Epithelial cell of proximal tubule (primary cell): ENCODE data around the gene SORCS2. TPM values are rescaled to one million over a fixed set of nuclear protein-coding genes. Genes with fewer than 3 reads are reported as not detected.

Experiments
- DNase-seq: peaks from one replicate; pipeline ENCODE4 v3.0.0-alpha.2; 2011; ENCODE audit warnings: low read depth
- H3K4me3 ChIP-seq: 2 replicates; pipeline ENCODE4 v1.5.1; 2011; ENCODE audit warnings: low read depth, mild to moderate bottlenecking, low read length
- total RNA-seq: library from RNA; depleted of rRNA; stranded (reverse); fragments of >200 nt; gene quantifications from 2 replicates; pipeline ENCODE4 v1.2.3, GENCODE V29; 2015
- TF ChIP-seq, protein P1 (sequence below): conservative IDR thresholded peaks from 2 replicates; pipeline ENCODE4 v1.5.1; 2012; ENCODE audit warnings: low read depth, mild to moderate bottlenecking, low read length

Gene SORCS2
- total RNA-seq, 1 donor from 2014 or later, result 0.29 TPM

DNA sequence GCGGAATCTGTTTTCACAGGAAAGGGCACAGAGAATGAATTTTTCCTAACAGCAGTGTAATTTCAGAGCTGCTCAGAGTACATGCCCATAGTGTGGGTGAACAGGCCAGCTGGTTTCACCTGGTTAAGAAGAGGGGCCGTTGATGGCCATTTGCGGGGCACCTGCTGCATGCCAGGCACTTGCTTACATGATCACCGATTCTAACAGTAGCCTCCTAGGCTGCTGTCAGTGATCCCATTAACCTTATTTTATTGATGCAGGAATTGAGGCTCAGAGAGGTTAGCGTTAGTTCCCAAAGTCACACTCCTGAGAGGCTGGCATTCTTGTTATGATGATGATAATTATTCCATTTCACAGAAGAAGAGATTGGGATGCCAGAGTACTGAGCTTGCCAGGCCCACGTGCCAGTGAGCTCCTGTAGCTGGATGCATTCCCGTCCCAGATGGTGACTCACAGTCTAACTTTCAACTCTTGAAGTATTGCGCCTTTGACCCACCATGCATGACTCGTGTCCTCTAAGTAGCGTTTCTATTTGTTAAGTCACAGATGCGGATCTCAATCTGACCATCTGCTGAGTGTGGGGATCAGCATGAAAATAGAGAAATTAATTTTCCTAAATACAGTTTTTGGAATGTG lies 165.9 kb downstream of the SORCS2 start:
- no peak overlapping the region for H3K4me3 ChIP-seq
- DNase-seq, result peak; percentile 82
- TF ChIP-seq, protein P1, sequence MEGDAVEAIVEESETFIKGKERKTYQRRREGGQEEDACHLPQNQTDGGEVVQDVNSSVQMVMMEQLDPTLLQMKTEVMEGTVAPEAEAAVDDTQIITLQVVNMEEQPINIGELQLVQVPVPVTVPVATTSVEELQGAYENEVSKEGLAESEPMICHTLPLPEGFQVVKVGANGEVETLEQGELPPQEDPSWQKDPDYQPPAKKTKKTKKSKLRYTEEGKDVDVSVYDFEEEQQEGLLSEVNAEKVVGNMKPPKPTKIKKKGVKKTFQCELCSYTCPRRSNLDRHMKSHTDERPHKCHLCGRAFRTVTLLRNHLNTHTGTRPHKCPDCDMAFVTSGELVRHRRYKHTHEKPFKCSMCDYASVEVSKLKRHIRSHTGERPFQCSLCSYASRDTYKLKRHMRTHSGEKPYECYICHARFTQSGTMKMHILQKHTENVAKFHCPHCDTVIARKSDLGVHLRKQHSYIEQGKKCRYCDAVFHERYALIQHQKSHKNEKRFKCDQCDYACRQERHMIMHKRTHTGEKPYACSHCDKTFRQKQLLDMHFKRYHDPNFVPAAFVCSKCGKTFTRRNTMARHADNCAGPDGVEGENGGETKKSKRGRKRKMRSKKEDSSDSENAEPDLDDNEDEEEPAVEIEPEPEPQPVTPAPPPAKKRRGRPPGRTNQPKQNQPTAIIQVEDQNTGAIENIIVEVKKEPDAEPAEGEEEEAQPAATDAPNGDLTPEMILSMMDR, result no peak

DNA sequence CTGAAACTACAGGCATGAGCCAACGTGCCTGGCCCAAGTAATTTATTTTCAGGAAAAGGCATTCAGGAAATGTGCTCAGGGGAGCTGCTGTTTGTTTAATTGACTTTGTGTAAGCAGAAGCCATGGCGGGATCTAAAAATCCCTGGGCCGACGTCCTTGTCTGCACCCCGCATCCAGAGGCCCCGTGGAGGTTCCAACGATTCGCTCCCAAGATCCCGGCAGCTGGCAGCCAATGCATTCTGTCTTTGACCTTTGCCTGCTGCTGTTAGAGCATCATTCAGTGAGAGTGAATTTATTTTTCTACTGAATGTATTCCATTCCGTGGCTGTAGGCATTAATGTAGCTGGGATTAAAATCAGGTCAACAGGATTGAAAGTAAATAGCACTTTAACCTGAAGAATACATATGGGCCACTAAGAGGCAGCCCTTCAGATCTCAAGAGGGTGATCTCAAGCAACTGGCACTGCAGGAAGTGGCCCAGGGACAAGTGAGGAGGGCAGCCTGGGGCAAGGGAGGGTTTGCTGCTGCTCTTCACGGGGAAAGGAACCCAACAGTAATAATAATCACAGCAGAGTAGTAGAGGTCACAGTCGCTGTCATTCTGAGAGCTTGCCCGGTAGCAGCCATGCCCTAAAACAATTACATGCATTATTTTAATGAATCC lies 167.2 kb downstream of the SORCS2 start:
- TF ChIP-seq, protein P1, result no peak
- DNase-seq, result no peak
- H3K4me3 ChIP-seq, result no peak overlapping the region

GRCh38 chr4:7360806-7361205 lies 168.5 kb downstream of the SORCS2 start:
- TF ChIP-seq, protein P1, result no peak
- H3K4me3 ChIP-seq, result no peak overlapping the region
- no peak for DNase-seq

DNA sequence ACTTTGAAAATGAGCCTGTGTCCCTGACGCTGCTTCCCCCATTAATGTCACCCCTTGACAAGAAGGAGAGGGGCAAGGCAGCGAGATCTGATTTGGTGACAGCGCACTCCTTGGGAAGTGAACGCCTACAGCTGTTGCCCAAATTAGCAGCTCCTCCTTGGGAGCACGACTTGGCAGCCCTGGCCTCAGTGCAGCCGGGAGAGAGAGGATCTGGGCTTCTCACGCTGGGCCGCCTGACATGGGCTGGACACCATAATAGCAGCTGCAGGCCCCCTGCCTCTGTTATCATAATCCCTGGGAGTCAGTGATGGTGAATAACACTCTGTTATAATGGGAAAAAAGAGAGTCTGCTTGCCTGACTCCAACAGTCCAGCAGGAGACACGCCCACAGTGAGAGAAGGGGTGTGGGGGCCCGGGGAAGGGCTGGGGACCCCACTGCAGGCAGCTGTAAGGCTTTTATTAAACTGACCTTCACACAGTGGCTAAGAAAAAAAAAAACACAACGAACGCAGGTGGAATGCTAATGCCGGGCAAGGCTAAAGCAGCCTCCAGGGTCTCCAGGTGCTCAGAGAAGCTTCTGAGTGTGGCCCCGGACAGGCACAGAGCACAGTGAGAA lies 169.1 kb downstream of the SORCS2 start:
- H3K4me3 ChIP-seq, result no peak overlapping the region
- no peak for DNase-seq
- TF ChIP-seq, protein P1, result no peak

- TF ChIP-seq, protein P1, result no peak
- DNase-seq, result no peak
- no peak overlapping the region for H3K4me3 ChIP-seq
Observed at GRCh38 chr4:7362341-7362740, 170.0 kb downstream of the SORCS2 start.

- no peak for DNase-seq
- H3K4me3 ChIP-seq, result no peak overlapping the region
- TF ChIP-seq, protein P1, result no peak
Observed at GRCh38 chr4:7362862-7363430, 170.6 kb downstream of the SORCS2 start.
